Measurements from ENCODE around the gene CTCFL. TPM values are rescaled to one million over a fixed set of nuclear protein-coding genes. Genes with fewer than 3 reads are reported as not detected.

Gene CTCFL
- total RNA-seq, 4 donors from 2014 or later: not detected

- H3K27ac ChIP-seq: no peak overlapping the region
- no peak overlapping the region for H3K4me3 ChIP-seq
- TF ChIP-seq EP300 (IDR thresholded peaks at IDR 0.05) (no peak), POLR2A (IDR thresholded peaks at IDR 0.05) (no peak), CTCF (IDR thresholded peaks at IDR 0.05) (no peak)
- H3K27me3 ChIP-seq: peaks cover 0 to 12% of the 10 kb centered on the region in 2 donors
- 86 to 89% methylated on average over 19 of the region's 19 CpGs for WGBS, 2 donors
- peaks cover 0 to 10% (median 0%) of the 10 kb centered on the region in 4 donors for H3K4me1 ChIP-seq
- no peaks in the 10 kb centered on the region for H3K9me3 ChIP-seq
- DNase-seq (ENCODE audit: low spot score in 2 of 2): no peak
- no peaks in the 10 kb centered on the region for H3K36me3 ChIP-seq
These were observed 41.5 kb downstream of the CTCFL start for GRCh38 chr20:57483287-57484050.

- no peak overlapping the region for H3K4me3 ChIP-seq
These were observed 42.1 kb downstream of the CTCFL start for GRCh38 chr20:57482796-57483195.

GRCh38 chr20:57482148-57482547 is 42.8 kb downstream of the CTCFL start:
- no peak overlapping the region for H3K4me3 ChIP-seq
- no peak for DNase-seq (ENCODE audit: low spot score in 2 of 2)
- H3K36me3 ChIP-seq: no peaks in the 10 kb centered on the region
- no peak overlapping the region for H3K27ac ChIP-seq
- H3K27me3 ChIP-seq: peaks cover 0 to 15% of the 10 kb centered on the region in 2 donors
- TF ChIP-seq POLR2A (IDR thresholded peaks at IDR 0.05) (no peak), CTCF (IDR thresholded peaks at IDR 0.05) (no peak), EP300 (IDR thresholded peaks at IDR 0.05) (no peak)
- peaks cover 0 to 10% (median 0%) of the 10 kb centered on the region in 4 donors for H3K4me1 ChIP-seq
- WGBS, 2 donors: 60 to 61% methylated on average over 11 of the region's 11 CpGs
- H3K9me3 ChIP-seq: no peaks in the 10 kb centered on the region

More at GRCh38 chr20:57482796-57483195, 42.1 kb downstream of the CTCFL start:
- no peaks in the 10 kb centered on the region for H3K9me3 ChIP-seq
- 57 to 59% methylated on average over 6 of the region's 6 CpGs for WGBS, 2 donors
- H3K4me1 ChIP-seq: peaks cover 0 to 10% (median 0%) of the 10 kb centered on the region in 4 donors
- TF ChIP-seq EP300 (IDR thresholded peaks at IDR 0.05) (no peak), CTCF (IDR thresholded peaks at IDR 0.05) (no peak), POLR2A (IDR thresholded peaks at IDR 0.05) (no peak)
- no peak overlapping the region for H3K27ac ChIP-seq
- no peaks in the 10 kb centered on the region for H3K36me3 ChIP-seq
- peaks cover 0 to 15% of the 10 kb centered on the region in 2 donors for H3K27me3 ChIP-seq
- no peak for DNase-seq (ENCODE audit: low spot score in 2 of 2)

- H3K36me3 ChIP-seq: no peaks in the 10 kb centered on the region
- DNase-seq (ENCODE audit: low spot score in 2 of 2): no peak
- no peak overlapping the region for H3K27ac ChIP-seq
These were observed 43.6 kb downstream of the CTCFL start for GRCh38 chr20:57481281-57481711.

More at GRCh38 chr20:57481281-57481711, 43.6 kb downstream of the CTCFL start:
- TF ChIP-seq CTCF (IDR thresholded peaks at IDR 0.05) (no peak), POLR2A (IDR thresholded peaks at IDR 0.05) (no peak), EP300 (IDR thresholded peaks at IDR 0.05) (no peak)
- Histone ChIP-seq H3K4me1 (peaks cover 0 to 10% (median 0%) of the 10 kb centered on the region in 4 donors), H3K9me3 (no peaks in the 10 kb centered on the region), H3K4me3 (no peak overlapping the region), H3K27me3 (peaks cover 0 to 22% of the 10 kb centered on the region in 2 donors)
- 52 to 77% methylated on average over 6 to 9 of the region's 9 CpGs for WGBS, 2 donors
